ENCODE measurements around the gene AKR1C3. TPM values are rescaled to one million over a fixed set of nuclear protein-coding genes. Genes with fewer than 3 reads are reported as not detected.
"Not testable (repeated sequence)": the region's sequence is repeated elsewhere in the genome, so short reads cannot be mapped to it uniquely, and the experiment has no call there.

Gene AKR1C3
- polyA plus RNA-seq (2013): 120 TPM

DNA sequence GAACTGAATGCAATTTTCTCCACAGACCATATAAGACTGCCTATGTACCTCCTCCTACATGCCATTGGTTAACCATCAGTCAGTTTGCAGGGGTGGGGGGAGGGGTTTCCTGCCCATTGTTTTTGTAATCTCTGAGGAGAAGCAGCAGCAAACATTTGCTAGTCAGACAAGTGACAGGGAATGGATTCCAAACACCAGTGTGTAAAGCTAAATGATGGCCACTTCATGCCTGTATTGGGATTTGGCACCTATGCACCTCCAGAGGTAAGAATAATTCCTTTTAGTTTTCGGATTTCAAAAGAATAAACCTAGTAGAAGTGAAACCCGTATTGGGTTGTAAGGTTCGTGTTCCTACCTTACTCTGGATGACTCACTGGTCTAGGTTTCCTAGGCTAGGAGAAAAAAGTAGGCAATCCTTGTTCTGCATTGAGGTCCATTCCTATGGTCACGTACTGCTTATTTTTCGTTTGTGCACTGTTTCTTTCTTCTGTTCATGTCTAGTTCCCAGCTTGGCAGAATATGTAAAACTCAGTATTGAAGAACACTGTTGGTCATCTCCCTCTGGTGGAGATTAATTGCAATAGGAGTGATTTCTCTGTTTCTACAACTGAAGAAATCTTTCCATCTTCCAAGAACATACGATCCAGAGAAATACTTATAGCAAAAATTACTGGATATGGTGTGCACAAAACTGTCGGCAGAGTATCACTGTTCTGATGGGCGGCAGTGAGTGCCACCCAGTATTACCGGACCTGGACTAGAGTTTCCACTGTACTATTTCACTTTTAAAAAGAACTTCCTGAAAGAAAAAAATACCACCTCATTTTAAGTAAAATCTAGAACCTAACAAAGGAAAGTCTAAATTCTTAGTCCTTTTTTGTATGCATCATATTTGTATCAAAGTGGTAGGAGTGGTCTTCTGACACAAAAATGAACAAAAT, at the start of gene AKR1C3:
Gene AKR1C3, plus strand, starts transcription at position 150 of the 941 bp plus-strand sequence. Its CDS starts 31 bp downstream, at position 181.
- peak; percentile 78 to 89 (median 88) for DNase-seq
- 3% methylated on average over 6 of the region's 9 CpGs for WGBS (ENCODE audit: insufficient coverage)
- Histone ChIP-seq H3K4me3 (ENCODE audit: control insufficient read depth in 1 of 7, extremely low read depth in 1 of 7, insufficient read depth in 4 of 7, low read depth in 2 of 7, low read length in 6 of 7) (peak within 1 kb of the TSS in 6 of 7 experiments; percentile 55 to 99 (median 92)), H3K36me3 (ENCODE audit: control insufficient read depth in 4 of 4, insufficient read depth in 4 of 4, low read length in 3 of 4) (peaks cover 0 to 25% (median 11%) of the 10 kb centered on the region in 4 experiments), H3K27me3 (replicated peaks in 2 of 5; ENCODE audit: control insufficient read depth in 4 of 5, insufficient read depth in 5 of 5, low read length in 4 of 5) (no peaks in the 10 kb centered on the region), H3K27ac (ENCODE audit: insufficient read depth in 1 of 2, low read depth in 1 of 2, low read length in 2 of 2, poor library complexity in 1 of 2, severe bottlenecking in 2 of 2) (peak within 1 kb of the TSS; percentile 76 to 89), H3K4me1 (ENCODE audit: control extremely low read depth in 1 of 4, control insufficient read depth in 4 of 4, insufficient read depth in 4 of 4, low read length in 3 of 4) (peaks cover 0 to 16% (median 4%) of the 10 kb centered on the region in 4 experiments), H3K9me3 (ENCODE audit: control extremely low read depth in 1 of 5, control insufficient read depth in 4 of 5, insufficient read depth in 2 of 5, low read depth in 1 of 5, low read length in 4 of 5) (peaks cover 0 to 8% (median 0%) of the 10 kb centered on the region in 5 experiments)
- POLR2A ChIA-PET: interaction anchor here (0.6 to 0.7 kb wide), 2 partner anchors 108 to 223 kb away, joined by 3 read pairs; no protein-coding TSS in a partner anchor
- CTCF ChIA-PET: interaction anchor here (0.8 to 3.4 kb wide), 10 partner anchors 9 to 245 kb away, joined by 3 to 20 read pairs (median 4); no protein-coding TSS in a partner anchor

DNA sequence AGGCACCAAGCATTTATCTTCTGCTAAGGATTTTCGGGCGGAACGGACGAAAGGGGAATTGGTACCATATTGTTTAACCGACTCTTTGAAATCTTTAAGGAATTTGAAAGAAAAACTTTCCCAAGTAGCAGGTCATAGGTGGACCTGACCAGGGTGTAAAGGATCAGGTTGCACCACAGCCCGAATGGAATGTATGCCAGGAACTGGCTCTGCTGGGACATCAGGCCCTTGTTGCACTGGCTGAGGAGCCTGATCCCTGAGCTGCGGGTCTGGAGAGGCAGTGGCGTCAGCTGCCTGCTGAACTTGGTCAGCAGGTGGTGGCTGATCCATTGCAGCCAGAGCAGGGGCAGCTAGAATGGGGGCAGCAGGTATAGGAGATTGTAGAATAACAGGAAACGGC, 49.1 kb upstream of the AKR1C3 start:
- no peaks in the 10 kb centered on the region for H3K36me3 ChIP-seq (ENCODE audit: control insufficient read depth in 4 of 4, insufficient read depth in 4 of 4, low read length in 3 of 4)
- H3K4me1 ChIP-seq (ENCODE audit: control extremely low read depth in 1 of 4, control insufficient read depth in 4 of 4, insufficient read depth in 4 of 4, low read length in 3 of 4): peaks cover 0 to 2% (median 0%) of the 10 kb centered on the region in 4 experiments
- POLR2A ChIA-PET: no interaction called here
- H3K9me3 ChIP-seq (ENCODE audit: control extremely low read depth in 1 of 5, control insufficient read depth in 4 of 5, insufficient read depth in 2 of 5, low read depth in 1 of 5, low read length in 4 of 5): peaks cover 0 to 9% (median 4%) of the 10 kb centered on the region in 5 experiments
- 97% methylated on average over 9 of the region's 9 CpGs for WGBS (ENCODE audit: insufficient coverage)
- H3K27me3 ChIP-seq (replicated peaks in 2 of 5; ENCODE audit: control insufficient read depth in 4 of 5, insufficient read depth in 5 of 5, low read length in 4 of 5): no peaks in the 10 kb centered on the region
- no peak for DNase-seq
- H3K4me3 ChIP-seq (ENCODE audit: control insufficient read depth in 1 of 7, extremely low read depth in 1 of 7, insufficient read depth in 4 of 7, low read depth in 2 of 7, low read length in 6 of 7): no peak overlapping the region
- CTCF ChIA-PET: no interaction called here
- no peak overlapping the region for H3K27ac ChIP-seq (ENCODE audit: insufficient read depth in 1 of 2, low read depth in 1 of 2, low read length in 2 of 2, poor library complexity in 1 of 2, severe bottlenecking in 2 of 2)

DNA sequence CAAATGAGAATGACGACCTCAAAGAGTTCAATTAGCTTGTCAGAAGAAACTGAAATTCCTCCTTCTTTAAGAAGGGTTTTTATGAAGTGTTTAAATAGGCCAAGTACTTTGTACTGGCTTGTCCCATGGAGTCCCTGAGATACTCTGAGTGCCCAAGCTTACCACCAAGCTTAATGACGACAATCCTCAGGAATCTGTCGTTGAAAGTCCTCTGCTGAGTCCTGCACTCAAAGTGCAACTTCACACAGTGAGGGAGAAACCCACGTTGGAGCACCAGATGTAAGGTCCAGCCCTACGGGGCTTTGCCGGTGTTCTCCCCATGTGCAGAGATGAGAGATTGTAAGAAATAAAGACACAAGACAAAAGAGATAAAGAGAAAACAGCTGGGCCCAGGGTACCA, 47.8 kb upstream of the AKR1C3 start:
- 98% methylated on average over 5 of the region's 6 CpGs for WGBS (ENCODE audit: insufficient coverage)
- POLR2A ChIA-PET: no interaction called here
- Histone ChIP-seq H3K4me1 (ENCODE audit: control extremely low read depth in 1 of 4, control insufficient read depth in 4 of 4, insufficient read depth in 4 of 4, low read length in 3 of 4) (no peaks in the 10 kb centered on the region), H3K4me3 (ENCODE audit: control insufficient read depth in 1 of 7, extremely low read depth in 1 of 7, insufficient read depth in 4 of 7, low read depth in 2 of 7, low read length in 6 of 7) (no peak overlapping the region), H3K36me3 (ENCODE audit: control insufficient read depth in 4 of 4, insufficient read depth in 4 of 4, low read length in 3 of 4) (no peaks in the 10 kb centered on the region), H3K27me3 (replicated peaks in 2 of 5; ENCODE audit: control insufficient read depth in 4 of 5, insufficient read depth in 5 of 5, low read length in 4 of 5) (no peaks in the 10 kb centered on the region), H3K27ac (ENCODE audit: insufficient read depth in 1 of 2, low read depth in 1 of 2, low read length in 2 of 2, poor library complexity in 1 of 2, severe bottlenecking in 2 of 2) (no peak overlapping the region), H3K9me3 (ENCODE audit: control extremely low read depth in 1 of 5, control insufficient read depth in 4 of 5, insufficient read depth in 2 of 5, low read depth in 1 of 5, low read length in 4 of 5) (peaks cover 0 to 9% (median 4%) of the 10 kb centered on the region in 5 experiments)
- CTCF ChIA-PET: no interaction called here
- no peak for DNase-seq

DNA sequence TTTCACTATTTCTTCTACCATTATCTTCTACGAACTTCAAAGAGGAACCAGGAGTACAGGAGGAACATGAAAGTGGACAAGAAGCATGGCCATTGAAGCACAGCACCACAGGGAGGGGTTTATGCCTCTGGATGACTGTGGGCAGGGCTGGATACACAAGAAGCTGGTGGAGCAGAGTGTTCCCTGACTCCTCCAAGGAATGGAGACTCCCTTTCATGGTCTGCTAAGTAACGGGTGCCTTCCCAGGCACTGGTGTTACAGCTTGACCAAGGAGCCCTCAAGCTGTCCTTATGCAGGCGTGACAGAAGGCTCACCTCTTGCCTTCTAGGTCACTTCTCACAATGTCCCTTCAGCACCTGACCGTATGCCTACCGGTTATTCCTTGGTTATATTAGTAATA, 47.2 kb upstream of the AKR1C3 start:
- POLR2A ChIA-PET; H3K9me3 ChIP-seq (ENCODE audit: control extremely low read depth in 1 of 5, control insufficient read depth in 4 of 5, insufficient read depth in 2 of 5, low read depth in 1 of 5, low read length in 4 of 5); DNase-seq; H3K27ac ChIP-seq (ENCODE audit: insufficient read depth in 1 of 2, low read depth in 1 of 2, low read length in 2 of 2, poor library complexity in 1 of 2, severe bottlenecking in 2 of 2); CTCF ChIA-PET; H3K27me3 ChIP-seq (replicated peaks in 2 of 5; ENCODE audit: control insufficient read depth in 4 of 5, insufficient read depth in 5 of 5, low read length in 4 of 5); H3K4me3 ChIP-seq (ENCODE audit: control insufficient read depth in 1 of 7, extremely low read depth in 1 of 7, insufficient read depth in 4 of 7, low read depth in 2 of 7, low read length in 6 of 7); H3K36me3 ChIP-seq (ENCODE audit: control insufficient read depth in 4 of 4, insufficient read depth in 4 of 4, low read length in 3 of 4); H3K4me1 ChIP-seq (ENCODE audit: control extremely low read depth in 1 of 4, control insufficient read depth in 4 of 4, insufficient read depth in 4 of 4, low read length in 3 of 4): not testable (repeated sequence)
- 80% methylated on average over 3 of the region's 5 CpGs for WGBS (ENCODE audit: insufficient coverage)

DNA sequence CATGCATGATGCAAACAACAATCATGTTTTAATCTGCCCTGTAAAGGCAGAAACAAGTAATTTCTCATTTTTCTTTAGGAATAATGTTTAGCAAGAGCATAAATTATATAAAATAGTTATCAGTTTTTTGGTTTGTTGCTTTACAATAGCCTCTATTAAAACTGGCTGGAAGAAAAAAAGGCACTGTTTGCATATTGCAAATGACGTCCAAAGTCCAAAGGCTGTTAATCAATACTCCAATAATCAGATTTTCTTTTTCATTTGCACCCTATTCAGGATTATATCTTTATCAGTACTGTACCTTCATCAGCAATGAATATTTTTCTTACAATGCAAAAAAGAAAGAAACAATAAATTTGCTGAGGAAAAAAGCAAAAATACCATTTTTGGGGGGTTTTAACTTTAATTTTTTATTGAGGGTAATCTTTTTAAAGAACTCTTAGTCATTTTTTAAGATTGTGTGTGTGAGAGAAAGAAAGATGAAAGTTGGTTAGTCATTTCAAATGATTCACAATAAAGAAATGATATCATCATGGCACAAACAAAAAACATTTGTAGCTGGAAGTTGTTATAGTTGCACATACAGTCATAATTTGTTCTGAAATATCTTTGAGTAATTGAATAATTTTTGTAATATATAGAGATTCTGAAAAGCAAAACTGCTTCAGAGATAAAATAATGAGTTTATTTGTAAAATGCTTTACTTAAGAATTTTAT, 46.1 kb upstream of the AKR1C3 start:
- POLR2A ChIA-PET: no interaction called here
- no peaks in the 10 kb centered on the region for H3K4me1 ChIP-seq (ENCODE audit: control extremely low read depth in 1 of 4, control insufficient read depth in 4 of 4, insufficient read depth in 4 of 4, low read length in 3 of 4)
- H3K27me3 ChIP-seq (replicated peaks in 2 of 5; ENCODE audit: control insufficient read depth in 4 of 5, insufficient read depth in 5 of 5, low read length in 4 of 5): no peaks in the 10 kb centered on the region
- CTCF ChIA-PET: no interaction called here
- H3K4me3 ChIP-seq (ENCODE audit: control insufficient read depth in 1 of 7, extremely low read depth in 1 of 7, insufficient read depth in 4 of 7, low read depth in 2 of 7, low read length in 6 of 7): no peak overlapping the region
- H3K36me3 ChIP-seq (ENCODE audit: control insufficient read depth in 4 of 4, insufficient read depth in 4 of 4, low read length in 3 of 4): no peaks in the 10 kb centered on the region
- H3K27ac ChIP-seq (ENCODE audit: insufficient read depth in 1 of 2, low read depth in 1 of 2, low read length in 2 of 2, poor library complexity in 1 of 2, severe bottlenecking in 2 of 2): no peak overlapping the region
- peaks cover 0 to 11% (median 4%) of the 10 kb centered on the region in 5 experiments for H3K9me3 ChIP-seq (ENCODE audit: control extremely low read depth in 1 of 5, control insufficient read depth in 4 of 5, insufficient read depth in 2 of 5, low read depth in 1 of 5, low read length in 4 of 5)
- no peak for DNase-seq
- no CpG with 5 or more reads among the region's 1 CpG for WGBS (ENCODE audit: insufficient coverage)

DNA sequence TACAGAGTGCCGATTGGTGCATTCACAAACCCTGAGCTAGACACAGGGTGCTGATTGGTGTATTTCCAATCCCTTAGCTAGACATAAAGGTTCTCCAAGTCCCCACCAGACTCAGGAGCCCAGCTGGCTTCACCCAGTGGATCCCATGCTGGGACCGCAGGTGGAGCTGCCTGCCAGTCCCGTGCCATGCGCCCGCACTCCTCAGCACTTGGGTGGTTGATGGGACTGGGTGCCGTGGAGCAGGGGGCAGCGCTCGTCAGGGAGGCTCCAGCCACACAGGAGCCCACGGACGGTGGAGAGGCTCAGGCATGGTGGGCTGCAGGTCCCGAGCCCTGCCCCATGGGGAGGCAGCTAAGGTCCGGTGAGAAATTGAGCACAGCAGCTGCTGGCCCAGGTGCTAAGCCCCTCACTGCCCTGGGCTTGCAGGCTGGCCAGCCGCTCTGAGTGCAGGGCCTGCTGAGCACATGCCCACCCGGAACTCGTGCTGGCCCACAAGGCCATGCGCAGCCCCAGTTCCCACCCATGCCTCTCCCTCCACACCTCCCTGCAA, 41.2 kb upstream of the AKR1C3 start:
- H3K4me1 ChIP-seq (ENCODE audit: control extremely low read depth in 1 of 4, control insufficient read depth in 4 of 4, insufficient read depth in 4 of 4, low read length in 3 of 4); DNase-seq; H3K4me3 ChIP-seq (ENCODE audit: control insufficient read depth in 1 of 7, extremely low read depth in 1 of 7, insufficient read depth in 4 of 7, low read depth in 2 of 7, low read length in 6 of 7); H3K9me3 ChIP-seq (ENCODE audit: control extremely low read depth in 1 of 5, control insufficient read depth in 4 of 5, insufficient read depth in 2 of 5, low read depth in 1 of 5, low read length in 4 of 5); H3K27me3 ChIP-seq (replicated peaks in 2 of 5; ENCODE audit: control insufficient read depth in 4 of 5, insufficient read depth in 5 of 5, low read length in 4 of 5); H3K36me3 ChIP-seq (ENCODE audit: control insufficient read depth in 4 of 4, insufficient read depth in 4 of 4, low read length in 3 of 4); H3K27ac ChIP-seq (ENCODE audit: insufficient read depth in 1 of 2, low read depth in 1 of 2, low read length in 2 of 2, poor library complexity in 1 of 2, severe bottlenecking in 2 of 2); CTCF ChIA-PET; POLR2A ChIA-PET: not testable (repeated sequence)
- WGBS (ENCODE audit: insufficient coverage): 100% methylated on average over 10 of the region's 16 CpGs
